22Rv1 (cell line): ENCODE measurements around the gene KHK.

Experiments used
- ZFX ChIP-seq: fragments of 450-650 bp; IDR thresholded peaks from 2 replicates; pipeline ENCODE4 v1.6.1; 2017; ENCODE audit warnings: antibody characterized with exemption, borderline replicate concordance
- TF ChIP-seq, protein P1 (sequence below): fragments of 450-650 bp; IDR thresholded peaks from 2 replicates; pipeline ENCODE4 v1.5.1; 2017; ENCODE audit warnings: mild to moderate bottlenecking

DNA sequence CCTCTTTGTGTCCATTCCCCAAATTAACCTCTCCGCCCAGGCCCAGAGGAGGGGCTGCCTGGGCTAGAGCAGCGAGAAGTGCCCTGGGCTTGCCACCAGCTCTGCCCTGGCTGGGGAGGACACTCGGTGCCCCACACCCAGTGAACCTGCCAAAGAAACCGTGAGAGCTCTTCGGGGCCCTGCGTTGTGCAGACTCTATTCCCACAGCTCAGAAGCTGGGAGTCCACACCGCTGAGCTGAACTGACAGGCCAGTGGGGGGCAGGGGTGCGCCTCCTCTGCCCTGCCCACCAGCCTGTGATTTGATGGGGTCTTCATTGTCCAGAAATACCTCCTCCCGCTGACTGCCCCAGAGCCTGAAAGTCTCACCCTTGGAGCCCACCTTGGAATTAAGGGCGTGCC, 13.5 kb downstream of the KHK start:
- TF ChIP-seq, protein P1, sequence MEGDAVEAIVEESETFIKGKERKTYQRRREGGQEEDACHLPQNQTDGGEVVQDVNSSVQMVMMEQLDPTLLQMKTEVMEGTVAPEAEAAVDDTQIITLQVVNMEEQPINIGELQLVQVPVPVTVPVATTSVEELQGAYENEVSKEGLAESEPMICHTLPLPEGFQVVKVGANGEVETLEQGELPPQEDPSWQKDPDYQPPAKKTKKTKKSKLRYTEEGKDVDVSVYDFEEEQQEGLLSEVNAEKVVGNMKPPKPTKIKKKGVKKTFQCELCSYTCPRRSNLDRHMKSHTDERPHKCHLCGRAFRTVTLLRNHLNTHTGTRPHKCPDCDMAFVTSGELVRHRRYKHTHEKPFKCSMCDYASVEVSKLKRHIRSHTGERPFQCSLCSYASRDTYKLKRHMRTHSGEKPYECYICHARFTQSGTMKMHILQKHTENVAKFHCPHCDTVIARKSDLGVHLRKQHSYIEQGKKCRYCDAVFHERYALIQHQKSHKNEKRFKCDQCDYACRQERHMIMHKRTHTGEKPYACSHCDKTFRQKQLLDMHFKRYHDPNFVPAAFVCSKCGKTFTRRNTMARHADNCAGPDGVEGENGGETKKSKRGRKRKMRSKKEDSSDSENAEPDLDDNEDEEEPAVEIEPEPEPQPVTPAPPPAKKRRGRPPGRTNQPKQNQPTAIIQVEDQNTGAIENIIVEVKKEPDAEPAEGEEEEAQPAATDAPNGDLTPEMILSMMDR = no peak
- TF ChIP-seq ZFX = no peak
